Thymus (tissue), 11 donors: Measurements from ENCODE around the gene MS4A18. TPM values are rescaled to one million over a fixed set of nuclear protein-coding genes. Genes with fewer than 3 reads are reported as not detected.

ENCODE experiments used
- DNase-seq, 9 donors: peaks; one replicate each; pipeline ENCODE4 v3.0.0-alpha.2; 2013; ENCODE audit warnings: low spot score in 9 of 9, low read depth in 6 of 9, missing footprints in 1 of 9
- H3K27ac ChIP-seq, 2 donors: one replicate each; pipeline ENCODE4 v1.5.1; 2013; ENCODE audit warnings: control low read depth in 1 of 2, low read depth in 1 of 2, low read length in 1 of 2, mild to moderate bottlenecking in 1 of 2, moderate library complexity in 1 of 2
- H3K27me3 ChIP-seq, 2 donors: one replicate each; pipeline ENCODE4 v1.5.1; 2013; ENCODE audit warnings: low read length in 1 of 2; ENCODE audit not compliant: control insufficient read depth in 2 of 2, insufficient read depth in 1 of 2
- H3K36me3 ChIP-seq, 2 donors: one replicate each; pipeline ENCODE4 v1.5.1; 2013; ENCODE audit warnings: low read length in 1 of 2, mild to moderate bottlenecking in 1 of 2, moderate library complexity in 1 of 2; ENCODE audit not compliant: control insufficient read depth in 2 of 2, insufficient read depth in 2 of 2
- H3K4me1 ChIP-seq, 2 donors: one replicate each; pipeline ENCODE4 v1.5.1; 2013; ENCODE audit warnings: low read length in 2 of 2; ENCODE audit not compliant: control insufficient read depth in 2 of 2, insufficient read depth in 2 of 2
- H3K4me3 ChIP-seq, 2 donors: one replicate each; pipeline ENCODE4 v1.5.1; 2013; ENCODE audit warnings: low read length in 2 of 2, control low read depth in 1 of 2, mild to moderate bottlenecking in 1 of 2
- H3K9me3 ChIP-seq, 2 donors: one replicate each; pipeline ENCODE4 v1.5.1; 2013; ENCODE audit warnings: low read length in 1 of 2, mild to moderate bottlenecking in 1 of 2; ENCODE audit not compliant: control insufficient read depth in 2 of 2, insufficient read depth in 1 of 2
- WGBS: extraction: QIAGEN DNeasy Blood & Tissue Kit; methylation state at CpG from one replicate; pipeline ENCODE4 v1.1.7; 2013; 5-methylcytosine and 5-hydroxymethylcytosine counted together
- polyA plus RNA-seq: library from polyadenylated mRNA; stranded (reverse); fragments of 200-250 nt; gene quantifications from one replicate; pipeline ENCODE4 v1.2.3, GENCODE V29; 2013
- total RNA-seq: library from RNA; stranded (reverse); fragments of 120-200 nt; gene quantifications from one replicate; pipeline ENCODE4 v1.2.4, GENCODE V29; 2013
- donor health status: healthy.

MS4A18 gene
- total and polyA plus RNA-seq, 2 donors = 0.07 TPM; not detected in 1

DNA sequence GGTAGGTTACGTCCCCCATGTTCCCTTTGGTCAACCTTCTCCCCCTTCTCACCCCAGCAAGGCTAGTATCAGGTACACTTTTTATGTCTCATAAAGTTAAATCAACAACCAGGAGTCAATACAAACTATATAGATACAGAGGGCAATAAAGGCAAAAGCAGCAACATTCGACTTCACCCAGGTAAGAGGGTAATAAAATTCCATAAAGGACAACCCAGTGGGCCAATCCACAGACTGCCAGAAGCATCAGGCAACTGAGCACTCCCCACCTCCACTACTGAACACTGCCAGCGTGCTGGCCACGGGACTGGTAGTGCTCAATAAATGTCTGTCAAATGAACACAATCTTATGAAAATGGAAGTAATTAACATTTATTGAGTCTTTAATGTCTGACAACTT, 5.1 kb upstream of the MS4A18 start:
- peaks cover 0 to 8% of the 10 kb centered on the region in 2 donors for H3K9me3 ChIP-seq
- no peaks in the 10 kb centered on the region for H3K36me3 ChIP-seq
- no peaks in the 10 kb centered on the region for H3K4me1 ChIP-seq
- H3K4me3 ChIP-seq = no peak overlapping the region
- WGBS = 94% methylated on average over 4 of the region's 4 CpGs
- DNase-seq = no peak
- H3K27me3 ChIP-seq = peaks cover 0 to 2% of the 10 kb centered on the region in 2 donors
- no peak overlapping the region for H3K27ac ChIP-seq

- Histone ChIP-seq H3K36me3 (no peaks in the 10 kb centered on the region), H3K9me3 (peaks cover 0 to 8% of the 10 kb centered on the region in 2 donors), H3K27me3 (peaks cover 0 to 2% of the 10 kb centered on the region in 2 donors), H3K4me3 (no peak overlapping the region), H3K27ac (no peak overlapping the region), H3K4me1 (no peaks in the 10 kb centered on the region)
- no peak for DNase-seq
- 94% methylated on average over 6 of the region's 6 CpGs for WGBS
Measured at GRCh38 chr11:60720460-60720859, 4.1 kb upstream of the MS4A18 start.

GRCh38 chr11:60725592-60725991, 1.1 kb downstream of the MS4A18 start:
- Histone ChIP-seq H3K4me1 (no peaks in the 10 kb centered on the region), H3K4me3 (no peak overlapping the region), H3K36me3 (no peaks in the 10 kb centered on the region), H3K27ac (no peak overlapping the region), H3K27me3 (peaks cover 0 to 2% of the 10 kb centered on the region in 2 donors), H3K9me3 (no peaks in the 10 kb centered on the region)
- 91% methylated on average over 1 of the region's 1 CpG for WGBS
- DNase-seq = no peak

DNA sequence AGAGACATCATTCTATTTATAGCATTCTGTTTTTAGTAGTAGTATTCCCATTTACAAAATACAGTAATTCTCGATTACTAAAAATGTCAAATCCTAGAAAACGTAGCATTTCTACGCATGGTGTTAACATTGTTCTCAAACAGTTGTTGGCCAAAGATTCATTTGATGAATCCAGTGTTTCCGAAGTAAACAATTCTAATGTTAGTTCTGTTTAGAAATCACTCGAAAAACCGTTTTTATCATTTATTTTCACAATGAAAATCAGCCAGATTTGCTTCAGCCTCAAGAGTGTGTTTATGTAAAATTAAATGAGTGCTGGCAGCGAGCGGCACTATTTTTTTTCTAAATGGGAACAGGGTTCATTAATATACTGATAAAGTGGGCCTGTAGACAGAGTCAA, 7.1 kb downstream of the MS4A18 start:
- H3K4me1 ChIP-seq = no peaks in the 10 kb centered on the region
- H3K36me3 ChIP-seq = no peaks in the 10 kb centered on the region
- DNase-seq = no peak
- no peak overlapping the region for H3K4me3 ChIP-seq
- 97% methylated on average over 8 of the region's 8 CpGs for WGBS
- no peak overlapping the region for H3K27ac ChIP-seq
- H3K27me3 ChIP-seq = peaks cover 0 to 2% of the 10 kb centered on the region in 2 donors
- H3K9me3 ChIP-seq = no peaks in the 10 kb centered on the region

GRCh38 chr11:60734279-60734678, 9.8 kb downstream of the MS4A18 start:
- H3K36me3 ChIP-seq = no peaks in the 10 kb centered on the region
- DNase-seq = no peak

DNA sequence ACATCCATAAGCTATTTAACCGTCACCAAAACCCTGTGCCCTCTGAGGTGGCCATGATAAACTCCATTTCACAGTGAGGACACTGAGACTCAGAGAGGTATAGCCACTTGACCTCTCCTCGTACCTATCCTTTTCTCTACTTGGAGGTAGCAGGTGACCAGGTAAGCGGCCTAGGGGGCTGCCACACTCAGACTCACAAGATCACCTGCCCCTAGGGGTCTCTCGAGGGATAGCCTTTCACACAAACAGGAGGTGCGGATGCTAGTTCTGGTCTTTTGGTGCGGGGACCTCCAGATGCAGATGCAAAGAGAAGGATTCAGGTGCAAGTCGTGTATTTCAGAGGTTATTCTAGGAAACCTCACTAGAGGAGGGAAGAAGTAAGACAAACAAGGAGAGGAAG, 14.6 kb downstream of the MS4A18 start:
- H3K27ac ChIP-seq = no peak overlapping the region
- no peak for DNase-seq
- H3K4me3 ChIP-seq = no peak overlapping the region
- H3K27me3 ChIP-seq = no peaks in the 10 kb centered on the region
- H3K9me3 ChIP-seq = no peaks in the 10 kb centered on the region
- H3K4me1 ChIP-seq = no peaks in the 10 kb centered on the region
- H3K36me3 ChIP-seq = no peaks in the 10 kb centered on the region
- 82% methylated on average over 7 of the region's 7 CpGs for WGBS

More at GRCh38 chr11:60734279-60734678, 9.8 kb downstream of the MS4A18 start:
- Histone ChIP-seq H3K9me3 (no peaks in the 10 kb centered on the region), H3K27me3 (peaks cover 0 to 2% of the 10 kb centered on the region in 2 donors), H3K4me3 (no peak overlapping the region), H3K4me1 (no peaks in the 10 kb centered on the region), H3K27ac (no peak overlapping the region)
- WGBS = 97% methylated on average over 4 of the region's 4 CpGs

- Histone ChIP-seq H3K27me3 (no peaks in the 10 kb centered on the region), H3K9me3 (no peaks in the 10 kb centered on the region), H3K27ac (no peak overlapping the region), H3K36me3 (no peaks in the 10 kb centered on the region), H3K4me3 (no peak overlapping the region), H3K4me1 (no peaks in the 10 kb centered on the region)
- no peak for DNase-seq
Measured at GRCh38 chr11:60740573-60740972, 16.1 kb downstream of the MS4A18 start.

DNA sequence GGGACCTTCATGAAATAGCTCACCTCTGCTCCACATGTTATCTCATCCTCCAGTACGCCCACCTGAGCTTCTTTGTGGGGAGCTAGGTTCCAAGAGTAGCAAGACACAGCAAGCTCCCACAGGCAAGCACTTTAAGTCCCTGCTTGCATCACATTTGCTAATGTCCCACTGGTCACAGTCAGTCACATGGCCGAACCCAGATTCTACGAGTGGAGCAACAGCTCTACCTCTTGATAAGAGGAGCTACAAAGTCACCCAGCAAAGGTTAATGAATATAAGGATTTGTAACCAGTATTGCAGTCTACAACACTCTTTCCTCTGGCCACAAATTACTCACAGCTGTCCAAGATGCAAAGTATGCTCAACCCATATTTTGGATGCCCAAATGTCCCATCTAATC, 16.9 kb downstream of the MS4A18 start:
- no peaks in the 10 kb centered on the region for H3K27me3 ChIP-seq
- H3K4me1 ChIP-seq = no peaks in the 10 kb centered on the region
- no peak overlapping the region for H3K4me3 ChIP-seq
- DNase-seq = no peak
- WGBS = over 99% methylated on average over 3 of the region's 3 CpGs
- H3K9me3 ChIP-seq = no peaks in the 10 kb centered on the region
- no peaks in the 10 kb centered on the region for H3K36me3 ChIP-seq
- H3K27ac ChIP-seq = no peak overlapping the region

DNA sequence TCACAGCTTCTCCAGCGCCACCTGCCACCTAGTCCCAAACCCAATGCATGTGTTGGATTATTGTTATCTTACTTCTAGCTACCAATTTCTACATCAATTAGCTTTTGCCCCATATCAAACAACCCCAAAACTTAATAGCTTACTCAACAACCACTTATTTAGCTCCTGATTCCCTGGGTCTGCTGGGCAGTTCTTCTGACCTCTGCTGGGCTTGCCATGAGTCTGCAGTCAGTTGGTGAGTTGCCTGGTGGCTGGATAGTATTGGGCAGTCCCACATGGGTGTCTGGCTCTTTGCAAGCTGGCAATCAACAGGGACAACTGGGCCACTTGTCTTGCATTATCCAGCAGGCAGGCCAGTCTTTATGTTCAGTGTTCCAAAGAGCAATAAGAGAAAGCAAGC, 18.5 kb downstream of the MS4A18 start:
- H3K27ac ChIP-seq = no peak overlapping the region
- no peaks in the 10 kb centered on the region for H3K27me3 ChIP-seq
- 95% methylated on average over 1 of the region's 1 CpG for WGBS
- DNase-seq = no peak
- H3K36me3 ChIP-seq = no peaks in the 10 kb centered on the region
- H3K9me3 ChIP-seq = no peaks in the 10 kb centered on the region
- no peak overlapping the region for H3K4me3 ChIP-seq
- H3K4me1 ChIP-seq = no peaks in the 10 kb centered on the region

DNA sequence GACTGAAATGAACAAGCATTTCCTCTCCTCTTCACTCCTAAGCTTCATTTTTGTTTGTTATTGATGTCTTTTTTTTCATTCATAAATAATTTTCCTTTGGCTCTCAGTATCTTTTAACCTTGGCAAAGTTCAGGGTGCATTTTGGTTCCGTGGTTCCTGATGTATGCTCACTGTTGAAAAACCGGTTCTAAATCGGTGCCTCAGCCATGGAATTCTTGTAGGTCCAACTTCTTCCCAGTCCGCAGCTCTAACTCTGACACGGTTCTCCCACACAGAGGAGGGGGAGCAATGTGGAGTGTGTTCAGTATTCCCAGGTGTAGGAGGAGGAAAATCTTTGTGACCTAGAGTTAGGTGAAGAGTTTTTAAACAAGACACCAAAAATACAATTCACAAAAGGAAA, 19.6 kb downstream of the MS4A18 start:
- DNase-seq = no peak
- WGBS = 96% methylated on average over 5 of the region's 5 CpGs

More for the DNA sequence above, 19.6 kb downstream of the MS4A18 start:
- Histone ChIP-seq H3K4me1 (no peaks in the 10 kb centered on the region), H3K27ac (no peak overlapping the region), H3K9me3 (no peaks in the 10 kb centered on the region), H3K4me3 (no peak overlapping the region), H3K27me3 (no peaks in the 10 kb centered on the region), H3K36me3 (no peaks in the 10 kb centered on the region)
